ENCODE measurements around the gene ZBTB18.

DNA sequence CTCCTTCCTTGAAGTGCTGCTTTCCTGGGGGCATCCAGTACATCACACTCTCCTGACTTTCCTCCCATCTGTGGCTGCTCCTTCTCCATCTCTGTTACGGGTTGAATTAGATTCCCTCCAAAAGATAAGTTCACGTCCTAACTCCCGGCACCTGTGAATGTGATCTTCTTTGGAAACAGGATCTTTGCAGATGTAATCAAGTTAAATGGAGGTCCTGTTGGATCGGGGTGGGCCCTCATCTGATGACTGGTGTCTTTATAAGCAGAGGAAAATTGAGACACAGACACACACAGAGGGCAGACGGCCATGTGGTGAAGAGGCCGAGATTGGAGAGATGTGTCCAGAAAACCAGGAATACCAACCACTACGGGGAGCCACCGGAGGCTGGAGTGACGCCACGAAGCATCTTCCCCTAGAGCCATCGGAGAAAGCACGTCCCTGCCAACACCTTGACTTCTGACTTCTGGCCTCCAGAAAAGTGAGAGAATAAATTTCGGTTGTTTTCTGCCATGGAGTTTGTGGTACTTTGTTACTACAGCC lies 36.0 kb downstream of the ZBTB18 start:
- TF ChIP-seq, protein P1, sequence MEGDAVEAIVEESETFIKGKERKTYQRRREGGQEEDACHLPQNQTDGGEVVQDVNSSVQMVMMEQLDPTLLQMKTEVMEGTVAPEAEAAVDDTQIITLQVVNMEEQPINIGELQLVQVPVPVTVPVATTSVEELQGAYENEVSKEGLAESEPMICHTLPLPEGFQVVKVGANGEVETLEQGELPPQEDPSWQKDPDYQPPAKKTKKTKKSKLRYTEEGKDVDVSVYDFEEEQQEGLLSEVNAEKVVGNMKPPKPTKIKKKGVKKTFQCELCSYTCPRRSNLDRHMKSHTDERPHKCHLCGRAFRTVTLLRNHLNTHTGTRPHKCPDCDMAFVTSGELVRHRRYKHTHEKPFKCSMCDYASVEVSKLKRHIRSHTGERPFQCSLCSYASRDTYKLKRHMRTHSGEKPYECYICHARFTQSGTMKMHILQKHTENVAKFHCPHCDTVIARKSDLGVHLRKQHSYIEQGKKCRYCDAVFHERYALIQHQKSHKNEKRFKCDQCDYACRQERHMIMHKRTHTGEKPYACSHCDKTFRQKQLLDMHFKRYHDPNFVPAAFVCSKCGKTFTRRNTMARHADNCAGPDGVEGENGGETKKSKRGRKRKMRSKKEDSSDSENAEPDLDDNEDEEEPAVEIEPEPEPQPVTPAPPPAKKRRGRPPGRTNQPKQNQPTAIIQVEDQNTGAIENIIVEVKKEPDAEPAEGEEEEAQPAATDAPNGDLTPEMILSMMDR (IDR thresholded peaks at IDR 0.05): no peak
- TF ChIP-seq POLR2A (IDR thresholded peaks at IDR 0.05) (no peak), POLR2AphosphoS5 (IDR thresholded peaks at IDR 0.05; ENCODE audit: insufficient read depth in 1 of 2, low read depth in 1 of 2) (no peak)
